ENCODE results near the gene SPCS3.
A peak's percentile ranks its signal among the peaks of the same experiment; 100 is the strongest.
"Not testable (repeated sequence)": the region's sequence is repeated elsewhere in the genome, so short reads cannot be mapped to it uniquely, and the experiment has no call there.

The SPCS3 gene

GRCh38 chr4:176319704-176320339, at the start of gene SPCS3:
TSS of gene SPCS3 (plus strand) at chr4:176319966. CDS start at chr4:176320077, 111 bp downstream.
- Histone ChIP-seq H3K27ac (ENCODE audit: low read depth, low read length) (peak within 1 kb of the TSS; percentile 100), H3K4me3 (ENCODE audit: low read depth in 1 of 2, low read length in 2 of 2) (peak within 1 kb of the TSS; percentile 91 to 94), H3K9me3 (ENCODE audit: control insufficient read depth in 1 of 2, low read length in 2 of 2) (no peaks in the 10 kb centered on the region), H3K36me3 (ENCODE audit: control insufficient read depth in 1 of 2, insufficient read depth in 2 of 2, low read length in 2 of 2) (no peaks in the 10 kb centered on the region), H3K27me3 (ENCODE audit: control insufficient read depth in 1 of 2, insufficient read depth in 2 of 2, low read length in 2 of 2) (no peaks in the 10 kb centered on the region), H3K9ac (ENCODE audit: low read depth in 1 of 2, low read length in 2 of 2) (peak within 1 kb of the TSS; percentile 88 to 96), H3K4me1 (ENCODE audit: control insufficient read depth in 1 of 2, insufficient read depth in 2 of 2, low read length in 2 of 2) (peaks cover 27 to 32% of the 10 kb centered on the region in 2 donors)

DNA sequence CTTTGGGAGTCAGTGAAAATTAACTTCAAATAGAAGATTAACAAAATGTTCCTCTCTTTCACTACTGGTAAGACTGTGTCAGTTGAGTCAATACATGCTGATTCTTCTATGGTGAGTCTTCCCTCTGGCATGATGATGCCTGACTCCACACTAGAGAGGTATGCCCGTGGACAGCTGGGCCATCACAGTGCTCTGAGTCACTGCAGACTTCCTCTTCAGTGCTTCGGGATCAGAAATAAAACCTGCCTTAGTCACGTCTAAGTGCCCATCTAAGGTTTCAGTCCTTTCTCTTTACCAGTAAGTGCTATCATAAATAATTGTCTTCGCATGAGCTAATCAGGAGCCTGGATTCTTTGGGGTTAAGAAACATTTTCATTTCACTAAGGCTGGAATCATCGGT, 49.1 kb upstream of the SPCS3 start:
- H3K27ac ChIP-seq (ENCODE audit: low read depth, low read length) = no peak overlapping the region

GRCh38 chr4:176271749-176272148, 48.0 kb upstream of the SPCS3 start:
- no peaks in the 10 kb centered on the region for H3K4me1 ChIP-seq (ENCODE audit: control insufficient read depth in 1 of 2, insufficient read depth in 2 of 2, low read length in 2 of 2)
- no peaks in the 10 kb centered on the region for H3K36me3 ChIP-seq (ENCODE audit: control insufficient read depth in 1 of 2, insufficient read depth in 2 of 2, low read length in 2 of 2)
- no peaks in the 10 kb centered on the region for H3K27me3 ChIP-seq (ENCODE audit: control insufficient read depth in 1 of 2, insufficient read depth in 2 of 2, low read length in 2 of 2)
- H3K9ac ChIP-seq (ENCODE audit: low read depth in 1 of 2, low read length in 2 of 2) = no peak overlapping the region
- H3K9me3 ChIP-seq (ENCODE audit: control insufficient read depth in 1 of 2, low read length in 2 of 2) = no peaks in the 10 kb centered on the region
- H3K4me3 ChIP-seq (ENCODE audit: low read depth in 1 of 2, low read length in 2 of 2) = no peak overlapping the region
- H3K27ac ChIP-seq (ENCODE audit: low read depth, low read length) = no peak overlapping the region

More for the DNA sequence above, 49.1 kb upstream of the SPCS3 start:
- Histone ChIP-seq H3K9ac (ENCODE audit: low read depth in 1 of 2, low read length in 2 of 2) (no peak overlapping the region), H3K36me3 (ENCODE audit: control insufficient read depth in 1 of 2, insufficient read depth in 2 of 2, low read length in 2 of 2) (no peaks in the 10 kb centered on the region), H3K4me1 (ENCODE audit: control insufficient read depth in 1 of 2, insufficient read depth in 2 of 2, low read length in 2 of 2) (no peaks in the 10 kb centered on the region), H3K4me3 (ENCODE audit: low read depth in 1 of 2, low read length in 2 of 2) (no peak overlapping the region), H3K27me3 (ENCODE audit: control insufficient read depth in 1 of 2, insufficient read depth in 2 of 2, low read length in 2 of 2) (no peaks in the 10 kb centered on the region), H3K9me3 (ENCODE audit: control insufficient read depth in 1 of 2, low read length in 2 of 2) (no peaks in the 10 kb centered on the region)

DNA sequence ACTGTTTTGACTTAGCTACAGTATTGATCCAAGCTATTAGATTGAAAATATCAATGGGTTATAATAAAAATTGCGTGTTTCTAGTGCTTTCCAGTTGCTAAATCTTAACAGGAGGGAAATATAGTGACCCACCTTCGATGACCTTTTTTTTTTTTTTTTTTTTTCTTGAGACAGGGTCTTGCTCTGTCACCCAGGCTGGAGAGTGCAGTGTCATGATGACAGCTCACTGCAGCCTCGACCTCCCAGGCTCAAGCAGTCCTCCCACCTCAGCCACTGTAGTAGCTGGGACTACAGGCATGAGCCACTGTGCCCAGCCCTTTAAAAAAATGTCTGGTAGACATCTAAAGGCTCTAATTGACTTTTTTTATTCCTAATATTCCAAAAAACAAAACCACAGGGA, 47.0 kb upstream of the SPCS3 start:
- Histone ChIP-seq H3K27me3 (ENCODE audit: control insufficient read depth in 1 of 2, insufficient read depth in 2 of 2, low read length in 2 of 2) (no peaks in the 10 kb centered on the region), H3K27ac (ENCODE audit: low read depth, low read length) (no peak overlapping the region), H3K9me3 (ENCODE audit: control insufficient read depth in 1 of 2, low read length in 2 of 2) (no peaks in the 10 kb centered on the region), H3K4me3 (ENCODE audit: low read depth in 1 of 2, low read length in 2 of 2) (no peak overlapping the region), H3K4me1 (ENCODE audit: control insufficient read depth in 1 of 2, insufficient read depth in 2 of 2, low read length in 2 of 2) (peaks cover 0 to 4% of the 10 kb centered on the region in 2 donors), H3K9ac (ENCODE audit: low read depth in 1 of 2, low read length in 2 of 2) (no peak overlapping the region), H3K36me3 (ENCODE audit: control insufficient read depth in 1 of 2, insufficient read depth in 2 of 2, low read length in 2 of 2) (no peaks in the 10 kb centered on the region)

DNA sequence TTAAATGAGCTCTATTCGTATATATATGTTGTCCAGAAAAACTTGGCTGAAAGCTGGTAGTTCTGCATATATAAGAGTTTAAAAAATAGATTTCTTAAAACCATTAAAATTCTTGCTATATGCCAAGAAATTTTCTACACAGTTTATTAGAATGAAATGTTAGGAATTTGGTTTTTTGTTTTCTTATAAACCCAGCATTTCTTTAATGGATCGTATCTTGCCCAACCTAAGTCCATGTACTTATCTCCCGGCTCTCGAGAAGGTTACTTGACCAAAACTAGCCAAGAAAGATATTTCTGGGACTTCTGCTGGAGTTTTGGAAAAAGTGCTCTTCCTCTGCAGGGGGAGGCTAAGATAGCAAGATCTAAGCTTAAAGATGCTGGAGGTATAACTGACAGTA, 46.0 kb upstream of the SPCS3 start:
- H3K36me3 ChIP-seq (ENCODE audit: control insufficient read depth in 1 of 2, insufficient read depth in 2 of 2, low read length in 2 of 2) = no peaks in the 10 kb centered on the region
- H3K9me3 ChIP-seq (ENCODE audit: control insufficient read depth in 1 of 2, low read length in 2 of 2) = no peaks in the 10 kb centered on the region
- H3K27ac ChIP-seq (ENCODE audit: low read depth, low read length) = no peak overlapping the region
- no peak overlapping the region for H3K9ac ChIP-seq (ENCODE audit: low read depth in 1 of 2, low read length in 2 of 2)
- H3K27me3 ChIP-seq (ENCODE audit: control insufficient read depth in 1 of 2, insufficient read depth in 2 of 2, low read length in 2 of 2) = no peaks in the 10 kb centered on the region
- peaks cover 0 to 4% of the 10 kb centered on the region in 2 donors for H3K4me1 ChIP-seq (ENCODE audit: control insufficient read depth in 1 of 2, insufficient read depth in 2 of 2, low read length in 2 of 2)
- H3K4me3 ChIP-seq (ENCODE audit: low read depth in 1 of 2, low read length in 2 of 2) = no peak overlapping the region

DNA sequence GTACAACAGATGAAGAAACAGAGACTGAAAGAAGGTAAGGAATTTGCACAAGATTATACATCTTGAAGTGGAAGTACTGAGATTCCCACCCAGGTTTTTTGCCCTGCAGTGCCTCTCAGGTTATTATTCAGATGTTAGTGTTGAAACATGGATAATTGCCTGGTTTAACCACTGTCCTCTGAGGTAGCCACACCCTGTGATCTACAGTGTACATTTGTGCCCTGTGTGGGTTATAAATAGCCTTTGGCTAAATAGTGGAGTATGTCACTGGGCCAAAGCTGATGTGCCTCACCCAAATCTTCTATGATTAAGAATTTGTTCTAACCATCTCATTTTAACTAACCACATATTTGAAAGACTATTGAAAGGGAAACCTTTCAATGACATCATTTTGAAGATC, 45.3 kb upstream of the SPCS3 start:
- no peaks in the 10 kb centered on the region for H3K9me3 ChIP-seq (ENCODE audit: control insufficient read depth in 1 of 2, low read length in 2 of 2)
- peaks cover 0 to 4% of the 10 kb centered on the region in 2 donors for H3K4me1 ChIP-seq (ENCODE audit: control insufficient read depth in 1 of 2, insufficient read depth in 2 of 2, low read length in 2 of 2)
- no peak overlapping the region for H3K9ac ChIP-seq (ENCODE audit: low read depth in 1 of 2, low read length in 2 of 2)
- no peaks in the 10 kb centered on the region for H3K36me3 ChIP-seq (ENCODE audit: control insufficient read depth in 1 of 2, insufficient read depth in 2 of 2, low read length in 2 of 2)
- no peaks in the 10 kb centered on the region for H3K27me3 ChIP-seq (ENCODE audit: control insufficient read depth in 1 of 2, insufficient read depth in 2 of 2, low read length in 2 of 2)
- no peak overlapping the region for H3K27ac ChIP-seq (ENCODE audit: low read depth, low read length)
- no peak overlapping the region for H3K4me3 ChIP-seq (ENCODE audit: low read depth in 1 of 2, low read length in 2 of 2)

GRCh38 chr4:176276710-176277109, 43.1 kb upstream of the SPCS3 start:
- Histone ChIP-seq H3K9me3 (ENCODE audit: control insufficient read depth in 1 of 2, low read length in 2 of 2) (no peaks in the 10 kb centered on the region), H3K27me3 (ENCODE audit: control insufficient read depth in 1 of 2, insufficient read depth in 2 of 2, low read length in 2 of 2) (no peaks in the 10 kb centered on the region), H3K27ac (ENCODE audit: low read depth, low read length) (no peak overlapping the region), H3K9ac (ENCODE audit: low read depth in 1 of 2, low read length in 2 of 2) (no peak overlapping the region), H3K4me3 (ENCODE audit: low read depth in 1 of 2, low read length in 2 of 2) (no peak overlapping the region), H3K4me1 (ENCODE audit: control insufficient read depth in 1 of 2, insufficient read depth in 2 of 2, low read length in 2 of 2) (peaks cover 0 to 4% of the 10 kb centered on the region in 2 donors), H3K36me3 (ENCODE audit: control insufficient read depth in 1 of 2, insufficient read depth in 2 of 2, low read length in 2 of 2) (no peaks in the 10 kb centered on the region)

DNA sequence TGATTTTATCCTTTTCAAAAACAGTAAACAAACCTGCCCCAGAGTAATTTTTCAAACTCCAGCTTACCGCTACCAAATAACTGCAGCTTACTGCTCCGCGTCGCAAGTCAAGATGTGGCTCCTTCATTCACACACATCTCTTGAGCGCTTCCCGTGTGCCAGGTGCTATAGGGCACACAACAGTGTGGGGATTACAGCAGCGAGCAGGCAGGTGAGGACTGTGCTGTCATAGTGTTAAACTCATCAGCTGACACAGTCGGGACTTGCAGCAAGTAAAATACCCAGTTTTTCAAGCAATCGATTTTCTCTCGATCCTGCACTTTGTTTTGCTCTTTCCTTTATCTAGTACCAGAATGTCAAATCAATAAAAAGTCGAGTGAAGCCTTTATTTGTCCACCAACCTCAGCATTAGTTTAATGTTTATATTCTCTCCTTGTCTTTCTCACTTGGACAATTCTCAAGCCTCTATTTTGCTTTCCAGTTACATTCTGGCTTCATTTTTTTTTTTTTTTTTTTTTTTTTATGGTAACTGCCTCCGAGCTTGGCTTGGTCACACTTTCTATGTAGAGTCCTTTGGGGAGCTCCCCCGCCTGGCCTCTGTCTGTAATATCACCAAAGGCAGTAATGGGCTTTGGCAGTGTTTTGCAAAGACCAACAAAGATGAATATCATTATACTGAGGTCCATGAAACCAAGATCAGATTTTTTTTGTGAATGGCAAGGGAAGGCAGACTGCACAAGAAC, 42.4 kb upstream of the SPCS3 start:
- no peaks in the 10 kb centered on the region for H3K36me3 ChIP-seq (ENCODE audit: control insufficient read depth in 1 of 2, insufficient read depth in 2 of 2, low read length in 2 of 2)
- H3K27ac ChIP-seq (ENCODE audit: low read depth, low read length) = no peak overlapping the region
- H3K9ac ChIP-seq (ENCODE audit: low read depth in 1 of 2, low read length in 2 of 2) = no peak overlapping the region
- H3K4me1 ChIP-seq (ENCODE audit: control insufficient read depth in 1 of 2, insufficient read depth in 2 of 2, low read length in 2 of 2) = peaks cover 0 to 4% of the 10 kb centered on the region in 2 donors
- H3K4me3 ChIP-seq (ENCODE audit: low read depth in 1 of 2, low read length in 2 of 2) = peak overlapping the region; percentile 17 to 53
- H3K9me3 ChIP-seq (ENCODE audit: control insufficient read depth in 1 of 2, low read length in 2 of 2) = no peaks in the 10 kb centered on the region
- H3K27me3 ChIP-seq (ENCODE audit: control insufficient read depth in 1 of 2, insufficient read depth in 2 of 2, low read length in 2 of 2) = no peaks in the 10 kb centered on the region

DNA sequence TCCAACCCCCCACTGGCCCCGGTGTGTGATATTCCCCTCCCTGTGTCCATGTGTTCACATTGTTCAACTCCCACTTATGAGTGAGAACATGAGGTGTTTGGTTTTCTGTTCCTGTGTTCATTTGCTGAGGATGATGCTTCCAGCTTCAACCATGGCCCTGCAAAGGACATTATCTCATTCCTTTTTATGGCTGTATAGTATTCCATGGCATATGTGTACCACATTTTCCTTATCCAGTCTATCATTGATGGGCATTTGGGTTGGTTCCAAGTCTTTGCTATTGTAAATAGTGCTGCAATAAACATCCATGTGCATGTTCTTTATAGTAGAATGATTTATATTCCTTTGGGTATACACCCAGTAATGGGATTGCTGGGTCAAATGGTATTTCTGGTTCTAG, 40.2 kb upstream of the SPCS3 start:
- not testable (repeated sequence) for H3K4me3 ChIP-seq (ENCODE audit: low read depth in 1 of 2, low read length in 2 of 2); H3K9me3 ChIP-seq (ENCODE audit: control insufficient read depth in 1 of 2, low read length in 2 of 2); H3K36me3 ChIP-seq (ENCODE audit: control insufficient read depth in 1 of 2, insufficient read depth in 2 of 2, low read length in 2 of 2); H3K4me1 ChIP-seq (ENCODE audit: control insufficient read depth in 1 of 2, insufficient read depth in 2 of 2, low read length in 2 of 2); H3K27ac ChIP-seq (ENCODE audit: low read depth, low read length); H3K9ac ChIP-seq (ENCODE audit: low read depth in 1 of 2, low read length in 2 of 2); H3K27me3 ChIP-seq (ENCODE audit: control insufficient read depth in 1 of 2, insufficient read depth in 2 of 2, low read length in 2 of 2)

GRCh38 chr4:176286728-176287127, 33.0 kb upstream of the SPCS3 start:
- H3K36me3 ChIP-seq (ENCODE audit: control insufficient read depth in 1 of 2, insufficient read depth in 2 of 2, low read length in 2 of 2) = no peaks in the 10 kb centered on the region
- no peak overlapping the region for H3K27ac ChIP-seq (ENCODE audit: low read depth, low read length)
- no peak overlapping the region for H3K9ac ChIP-seq (ENCODE audit: low read depth in 1 of 2, low read length in 2 of 2)
- no peaks in the 10 kb centered on the region for H3K4me1 ChIP-seq (ENCODE audit: control insufficient read depth in 1 of 2, insufficient read depth in 2 of 2, low read length in 2 of 2)
- no peaks in the 10 kb centered on the region for H3K27me3 ChIP-seq (ENCODE audit: control insufficient read depth in 1 of 2, insufficient read depth in 2 of 2, low read length in 2 of 2)
- H3K9me3 ChIP-seq (ENCODE audit: control insufficient read depth in 1 of 2, low read length in 2 of 2) = no peaks in the 10 kb centered on the region
- no peak overlapping the region for H3K4me3 ChIP-seq (ENCODE audit: low read depth in 1 of 2, low read length in 2 of 2)

All from duodenal mucosa (tissue), 2 donors.